MM.1S (cell line): ENCODE data around the gene PRH1.

Source experiments
- DNase-seq: peaks from one replicate; pipeline ENCODE4 v3.0.0-alpha.2; 2015
- H2AFZ ChIP-seq: fragments of 300-600 bp; sonication (generic); 2 replicates; pipeline ENCODE4 v1.6.0; 2016; ENCODE audit warnings: antibody characterized with exemption, low read length
- H3F3A ChIP-seq: fragments of 300-600 bp; sonication (generic); 2 replicates; pipeline ENCODE4 v1.6.1; 2016; ENCODE audit warnings: mild to moderate bottlenecking, antibody characterized with exemption, low read length, moderate library complexity, mixed read lengths; ENCODE audit not compliant: insufficient read depth
- H3K27ac ChIP-seq: fragments of 300-600 bp; sonication (generic); 2 replicates; pipeline ENCODE4 v1.5.1; 2016; ENCODE audit warnings: mild to moderate bottlenecking, low read length
- H3K27me3 ChIP-seq: fragments of 300-600 bp; sonication (generic); replicated peaks from 2 replicates; pipeline ENCODE4 v1.6.0; 2016; ENCODE audit warnings: low read length; ENCODE audit not compliant: insufficient read depth
- H3K36me3 ChIP-seq: fragments of 300-600 bp; sonication (generic); replicated peaks from 2 replicates; pipeline ENCODE4 v1.6.1; 2016; ENCODE audit warnings: mild to moderate bottlenecking, low read length, mixed read lengths; ENCODE audit not compliant: insufficient read depth
- H3K4me1 ChIP-seq: fragments of 300-600 bp; sonication (generic); 2 replicates; pipeline ENCODE4 v1.6.1; 2016; ENCODE audit warnings: low read length, mixed read lengths
- H3K4me2 ChIP-seq: fragments of 300-600 bp; sonication (generic); 2 replicates; pipeline ENCODE4 v1.6.0; 2016; ENCODE audit warnings: low read depth, low read length
- H3K4me3 ChIP-seq: fragments of 300-600 bp; sonication (generic); 2 replicates; pipeline ENCODE4 v1.5.1; 2016; ENCODE audit warnings: low read length, mixed read lengths
- H3K79me2 ChIP-seq: fragments of 300-600 bp; sonication (generic); 2 replicates; pipeline ENCODE4 v1.6.1; 2016; ENCODE audit warnings: mixed run types, low read length, mixed read lengths
- H3K9ac ChIP-seq: fragments of 300-600 bp; sonication (generic); 2 replicates; pipeline ENCODE4 v1.6.1; 2016; ENCODE audit warnings: low read length, mixed read lengths
- H3K9me2 ChIP-seq: fragments of 300-600 bp; sonication (generic); replicated peaks from 2 replicates; pipeline ENCODE4 v1.6.1; 2016; ENCODE audit warnings: mild to moderate bottlenecking, low read length, mixed read lengths; ENCODE audit not compliant: insufficient read depth
- H3K9me3 ChIP-seq: fragments of 300-600 bp; sonication (generic); replicated peaks from 2 replicates; pipeline ENCODE4 v1.6.1; 2016; ENCODE audit warnings: mild to moderate bottlenecking, low read length, mixed read lengths; ENCODE audit not compliant: insufficient read depth
- H4K20me1 ChIP-seq: fragments of 300-600 bp; sonication (generic); 2 replicates; pipeline ENCODE4 v1.6.1; 2016; ENCODE audit warnings: mild to moderate bottlenecking, low read length, moderate library complexity, mixed read lengths; ENCODE audit not compliant: insufficient read depth
- EZH2 ChIP-seq: fragments of 300-600 bp; sonication (generic); optimal IDR thresholded peaks from 2 replicates; pipeline ENCODE3; 2017; ENCODE audit warnings: low read depth, mild to moderate bottlenecking, antibody characterized with exemption, low read length, mixed read lengths
- EZH2phosphoT487 ChIP-seq: fragments of 300-600 bp; sonication (generic); IDR thresholded peaks from 2 replicates; pipeline ENCODE4 v1.6.1; 2018; ENCODE audit warnings: antibody characterized with exemption, low read length
- TF ChIP-seq, protein P1 (sequence below): fragments of 300-600 bp; sonication (generic); IDR thresholded peaks from 2 replicates; pipeline ENCODE4 v1.5.1; 2016; ENCODE audit warnings: antibody characterized with exemption, low read length, mixed read lengths

PRH1 gene

DNA sequence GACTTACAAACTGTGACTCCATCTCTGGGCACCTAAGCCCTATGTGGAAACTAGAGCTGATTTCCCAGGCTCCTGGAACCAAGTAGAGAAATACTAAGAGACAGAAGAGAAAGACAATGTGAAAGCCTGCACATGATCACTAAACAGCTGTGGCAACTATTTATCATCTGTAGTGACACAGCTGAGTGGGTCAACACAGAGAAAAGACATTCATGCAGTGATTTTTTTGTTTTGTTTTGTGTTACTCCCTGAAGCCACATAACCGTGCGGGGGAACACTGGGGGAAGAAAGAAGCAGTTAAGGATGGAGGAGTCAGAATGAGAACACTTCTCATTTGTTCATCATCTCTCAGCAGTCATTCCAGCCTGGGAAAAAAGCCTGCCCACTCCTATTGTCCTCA, 36.3 kb downstream of the PRH1 start:
- DNase-seq, result no peak
- H3K4me1 ChIP-seq, result no peaks in the 10 kb centered on the region
- H2AFZ ChIP-seq, result no peak overlapping the region
- no peaks in the 10 kb centered on the region for H3F3A ChIP-seq
- H3K4me2 ChIP-seq, result no peak overlapping the region
- no peaks in the 10 kb centered on the region for H3K36me3 ChIP-seq
- H3K9ac ChIP-seq, result no peak overlapping the region
- no peaks in the 10 kb centered on the region for H3K9me2 ChIP-seq
- no peak overlapping the region for H3K27ac ChIP-seq
- H3K79me2 ChIP-seq, result no peaks in the 10 kb centered on the region
- H3K4me3 ChIP-seq, result no peak overlapping the region
- no peaks in the 10 kb centered on the region for H4K20me1 ChIP-seq
- no peaks in the 10 kb centered on the region for H3K27me3 ChIP-seq
- no peaks in the 10 kb centered on the region for H3K9me3 ChIP-seq
- no peak for TF ChIP-seq EZH2phosphoT487

DNA sequence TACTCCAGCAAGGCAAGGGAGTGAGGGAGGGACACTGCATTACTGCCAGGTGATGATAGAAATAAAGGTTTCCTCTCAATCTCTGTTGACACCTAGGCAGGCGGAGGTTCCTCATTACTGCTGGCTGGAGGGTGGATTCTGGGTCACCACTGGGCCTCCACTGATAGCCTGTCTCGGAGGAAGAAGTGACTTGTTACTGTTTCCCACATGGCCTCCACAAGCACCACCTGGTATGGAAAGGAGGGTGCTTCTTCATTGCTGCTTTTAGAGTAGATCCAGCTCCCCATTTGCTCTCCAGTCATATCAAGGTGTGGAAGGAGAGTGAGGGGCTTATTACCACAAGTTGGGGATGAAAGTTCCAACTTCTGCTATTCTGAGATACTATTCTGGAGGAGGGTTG, 41.2 kb downstream of the PRH1 start:
- Histone ChIP-seq H3F3A (no peaks in the 10 kb centered on the region), H3K36me3 (no peaks in the 10 kb centered on the region), H3K79me2 (no peaks in the 10 kb centered on the region), H3K9ac (no peak overlapping the region), H3K27ac (no peak overlapping the region), H3K4me3 (no peak overlapping the region), H3K9me3 (no peaks in the 10 kb centered on the region), H3K4me1 (no peaks in the 10 kb centered on the region), H3K27me3 (no peaks in the 10 kb centered on the region), H3K4me2 (no peak overlapping the region), H3K9me2 (no peaks in the 10 kb centered on the region), H4K20me1 (no peaks in the 10 kb centered on the region), H2AFZ (no peak overlapping the region)
- no peak for DNase-seq
- TF ChIP-seq EZH2 (no peak), EZH2phosphoT487 (no peak)
- TF ChIP-seq, protein P1, sequence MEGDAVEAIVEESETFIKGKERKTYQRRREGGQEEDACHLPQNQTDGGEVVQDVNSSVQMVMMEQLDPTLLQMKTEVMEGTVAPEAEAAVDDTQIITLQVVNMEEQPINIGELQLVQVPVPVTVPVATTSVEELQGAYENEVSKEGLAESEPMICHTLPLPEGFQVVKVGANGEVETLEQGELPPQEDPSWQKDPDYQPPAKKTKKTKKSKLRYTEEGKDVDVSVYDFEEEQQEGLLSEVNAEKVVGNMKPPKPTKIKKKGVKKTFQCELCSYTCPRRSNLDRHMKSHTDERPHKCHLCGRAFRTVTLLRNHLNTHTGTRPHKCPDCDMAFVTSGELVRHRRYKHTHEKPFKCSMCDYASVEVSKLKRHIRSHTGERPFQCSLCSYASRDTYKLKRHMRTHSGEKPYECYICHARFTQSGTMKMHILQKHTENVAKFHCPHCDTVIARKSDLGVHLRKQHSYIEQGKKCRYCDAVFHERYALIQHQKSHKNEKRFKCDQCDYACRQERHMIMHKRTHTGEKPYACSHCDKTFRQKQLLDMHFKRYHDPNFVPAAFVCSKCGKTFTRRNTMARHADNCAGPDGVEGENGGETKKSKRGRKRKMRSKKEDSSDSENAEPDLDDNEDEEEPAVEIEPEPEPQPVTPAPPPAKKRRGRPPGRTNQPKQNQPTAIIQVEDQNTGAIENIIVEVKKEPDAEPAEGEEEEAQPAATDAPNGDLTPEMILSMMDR, result no peak

DNA sequence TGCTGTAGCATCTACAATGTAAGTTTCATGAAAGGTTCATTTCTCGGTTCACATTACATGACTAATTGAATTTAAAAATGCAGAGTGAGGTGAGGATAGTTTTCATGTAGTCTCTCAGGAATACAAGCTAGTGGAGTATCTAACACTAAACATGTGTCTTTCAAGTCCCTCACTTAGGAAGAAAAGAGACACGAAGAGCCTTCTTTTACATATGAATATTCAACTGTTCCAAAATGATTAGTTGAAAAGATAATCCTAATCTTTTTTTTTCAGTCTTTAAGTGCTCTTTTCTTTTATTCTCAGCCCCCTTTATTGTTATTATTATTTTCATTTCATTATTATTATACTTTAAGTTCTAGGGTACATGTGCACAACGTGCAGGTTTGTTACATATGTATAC, 45.6 kb downstream of the PRH1 start:
- no peak overlapping the region for H3K9ac ChIP-seq
- no peaks in the 10 kb centered on the region for H3K36me3 ChIP-seq
- H3K4me2 ChIP-seq, result no peak overlapping the region
- H3K27ac ChIP-seq, result no peak overlapping the region
- no peaks in the 10 kb centered on the region for H3K9me3 ChIP-seq
- no peaks in the 10 kb centered on the region for H3K79me2 ChIP-seq
- H3F3A ChIP-seq, result no peaks in the 10 kb centered on the region
- no peaks in the 10 kb centered on the region for H3K9me2 ChIP-seq
- no peak overlapping the region for H2AFZ ChIP-seq
- H3K27me3 ChIP-seq, result no peaks in the 10 kb centered on the region
- DNase-seq, result no peak
- H3K4me3 ChIP-seq, result no peak overlapping the region
- no peaks in the 10 kb centered on the region for H4K20me1 ChIP-seq
- no peaks in the 10 kb centered on the region for H3K4me1 ChIP-seq
- TF ChIP-seq EZH2 (no peak), EZH2phosphoT487 (no peak)
- TF ChIP-seq, protein P1, result no peak
